Neuronal stem cell (in vitro differentiated cells): ENCODE results near the gene KIAA1958.

Experiments
- DNase-seq: peaks from one replicate; pipeline ENCODE4 v3.0.0-alpha.2; 2013; ENCODE audit warnings: low spot score
- H2AFZ ChIP-seq: one replicate; pipeline ENCODE4 v1.6.1; 2013; ENCODE audit warnings: mild to moderate bottlenecking, low read length, inconsistent platforms
- H2AK5ac ChIP-seq: 2 replicates; pipeline ENCODE4 v1.6.1; 2013; ENCODE audit warnings: low read depth, mild to moderate bottlenecking, inconsistent platforms, low read length, moderate library complexity, mixed read lengths
- H2BK120ac ChIP-seq: 2 replicates; pipeline ENCODE4 v1.6.1; 2013; ENCODE audit warnings: low read depth, mild to moderate bottlenecking, inconsistent platforms, low read length, moderate library complexity, mixed read lengths
- H2BK12ac ChIP-seq: one replicate; pipeline ENCODE4 v1.6.1; 2013; ENCODE audit warnings: low read length, inconsistent platforms
- H2BK15ac ChIP-seq: 2 replicates; pipeline ENCODE4 v1.6.1; 2013; ENCODE audit warnings: mild to moderate bottlenecking, low read length, inconsistent platforms, mixed read lengths
- H2BK5ac ChIP-seq: one replicate; pipeline ENCODE4 v1.6.1; 2013; ENCODE audit warnings: inconsistent platforms, mild to moderate bottlenecking, low read length, moderate library complexity
- H3K14ac ChIP-seq: one replicate; pipeline ENCODE4 v1.6.1; 2013; ENCODE audit warnings: low read length, inconsistent platforms
- H3K18ac ChIP-seq: 2 replicates; pipeline ENCODE4 v1.6.1; 2013; ENCODE audit warnings: low read length, inconsistent platforms
- H3K23ac ChIP-seq: 2 replicates; pipeline ENCODE4 v1.6.1; 2013; ENCODE audit warnings: low read depth, mild to moderate bottlenecking, mixed read lengths, low read length, inconsistent platforms; ENCODE audit not compliant: poor library complexity
- H3K27ac ChIP-seq: replicated peaks from 3 replicates; pipeline ENCODE4 v1.5.1; 2013; ENCODE audit warnings: low read length, inconsistent platforms
- H3K27me3 ChIP-seq, 3 experiments: 2 replicates each; pipeline ENCODE4 v1.6.1; 2013; ENCODE audit warnings: low read length in 3 of 3, mild to moderate bottlenecking in 2 of 3, inconsistent platforms in 1 of 3, low read depth in 1 of 3, mixed read lengths in 1 of 3, moderate library complexity in 1 of 3; ENCODE audit not compliant: control insufficient read depth in 3 of 3, insufficient read depth in 3 of 3
- H3K36me3 ChIP-seq, 2 donors: replicated peaks in 1 of 2; 2 replicates each; pipeline ENCODE4 v1.6.1; 2013; ENCODE audit warnings: low read length in 2 of 2; ENCODE audit not compliant: control insufficient read depth in 2 of 2, insufficient read depth in 2 of 2
- H3K4ac ChIP-seq: 2 replicates; pipeline ENCODE4 v1.6.1; 2013; ENCODE audit warnings: inconsistent platforms, mild to moderate bottlenecking, low read length, moderate library complexity
- H3K4me1 ChIP-seq, 2 donors: 1 replicate in 1 of 2; 2 replicates in 1 of 2; pipeline ENCODE4 v1.6.1; 2013; ENCODE audit warnings: low read length in 2 of 2, low read depth in 1 of 2; ENCODE audit not compliant: control insufficient read depth in 2 of 2, insufficient read depth in 1 of 2
- H3K4me2 ChIP-seq: one replicate; pipeline ENCODE4 v1.6.1; 2013; ENCODE audit warnings: mild to moderate bottlenecking, low read length, inconsistent platforms; ENCODE audit not compliant: insufficient read depth, poor library complexity, severe bottlenecking
- H3K4me3 ChIP-seq, 2 donors: 2 replicates each; pipeline ENCODE4 v1.5.1; 2013; ENCODE audit warnings: low read length in 2 of 2, mild to moderate bottlenecking in 2 of 2, inconsistent platforms in 1 of 2, moderate library complexity in 1 of 2
- H3K79me1 ChIP-seq: one replicate; pipeline ENCODE4 v1.6.1; 2013; ENCODE audit warnings: low read depth, mild to moderate bottlenecking, inconsistent platforms, low read length, moderate library complexity
- H3K9ac ChIP-seq: one replicate; pipeline ENCODE4 v1.6.1; 2013; ENCODE audit warnings: mild to moderate bottlenecking, low read depth, low read length, inconsistent platforms; ENCODE audit not compliant: poor library complexity
- H3K9me3 ChIP-seq, 2 donors: replicated peaks in 1 of 2; 2 replicates each; pipeline versions ENCODE3 to v1.6.1; 2013; ENCODE audit warnings: low read length in 2 of 2, mild to moderate bottlenecking in 2 of 2, inconsistent platforms in 1 of 2, low read depth in 1 of 2, mixed read lengths in 1 of 2, moderate library complexity in 1 of 2; ENCODE audit not compliant: control insufficient read depth in 2 of 2, insufficient read depth in 1 of 2
- H4K8ac ChIP-seq: one replicate; pipeline ENCODE4 v1.6.1; 2013; ENCODE audit warnings: low read depth, mild to moderate bottlenecking, inconsistent platforms, low read length, moderate library complexity
- H4K91ac ChIP-seq: one replicate; pipeline ENCODE4 v1.6.1; 2013; ENCODE audit warnings: low read length, low read depth, mild to moderate bottlenecking, inconsistent platforms; ENCODE audit not compliant: poor library complexity
- WGBS, 2 donors: extraction: QIAGEN DNeasy Blood & Tissue Kit; methylation state at CpG; one replicate each; pipeline ENCODE4 v1.1.7; 2013; ENCODE audit warnings: missing lambda C conversion rate in 2 of 2, mixed read lengths in 1 of 2; ENCODE audit not compliant: insufficient read length in 2 of 2, insufficient replicate concordance in 1 of 2; ENCODE audit errors: extremely low coverage in 2 of 2; 5-methylcytosine and 5-hydroxymethylcytosine counted together

The KIAA1958 gene

DNA sequence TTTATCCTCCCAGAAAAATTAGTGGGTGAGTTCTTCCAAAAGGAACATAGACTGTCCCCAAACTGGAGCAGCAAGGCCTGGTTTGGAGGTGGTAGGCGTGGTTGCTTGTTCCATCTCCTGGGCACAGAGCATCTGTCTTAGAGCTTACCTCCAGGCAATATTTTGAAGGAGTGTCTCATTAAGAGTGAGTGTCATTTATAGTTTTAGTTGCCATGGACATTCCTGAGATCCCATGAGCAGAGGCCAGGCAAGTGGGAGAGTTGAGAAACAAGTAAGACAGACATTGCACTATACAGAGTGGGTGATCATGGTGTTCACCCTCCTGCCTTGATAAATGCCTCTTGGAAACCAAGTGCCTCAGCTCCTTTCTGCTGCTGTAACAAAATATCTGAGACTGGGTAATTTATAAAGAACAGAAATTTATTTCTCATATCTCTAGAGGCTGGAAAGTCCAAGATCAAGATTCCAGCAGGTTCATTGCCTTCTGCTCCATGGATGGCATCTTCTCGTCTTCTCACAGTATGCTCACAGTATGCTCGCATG lies 68.5 kb downstream of the KIAA1958 start:
- no peak overlapping the region for H4K91ac ChIP-seq

DNA sequence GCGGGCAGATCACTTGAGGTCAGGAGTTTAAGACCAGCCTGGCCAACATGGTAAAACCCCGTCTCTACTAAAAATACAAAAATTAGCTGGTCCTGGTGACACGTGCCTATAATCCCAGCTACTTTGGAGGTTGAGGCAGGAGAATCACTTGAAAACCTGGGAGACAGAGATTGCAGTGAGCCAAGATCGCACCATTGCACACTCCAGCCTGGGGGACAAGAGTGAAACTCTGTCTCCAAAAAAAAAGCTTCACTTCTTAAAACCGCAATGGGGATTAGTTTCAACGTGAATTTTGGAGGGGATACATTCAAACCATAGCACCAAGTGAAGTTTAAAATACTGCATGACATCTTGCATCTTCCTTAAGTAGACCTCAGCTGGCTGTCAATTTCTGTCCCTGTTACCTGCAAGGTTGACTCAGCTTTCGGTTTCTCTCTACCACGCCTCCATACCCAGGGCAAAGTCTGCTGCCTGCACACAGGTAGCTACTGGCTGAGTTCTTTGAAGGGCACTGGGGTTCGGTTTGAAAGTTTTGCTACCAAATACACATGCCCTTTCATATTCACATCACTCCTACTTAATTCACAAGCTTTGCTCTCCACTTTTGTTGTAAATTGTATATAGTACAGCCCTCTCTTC lies 69.3 kb downstream of the KIAA1958 start:
- Histone ChIP-seq H2BK15ac (no peak overlapping the region), H3K27ac (no peak overlapping the region)

More for the DNA sequence above, 68.5 kb downstream of the KIAA1958 start:
- H3K4me2 ChIP-seq = no peak overlapping the region
- no peak overlapping the region for H3K4ac ChIP-seq
- no peak overlapping the region for H2AK5ac ChIP-seq
- H2BK12ac ChIP-seq = no peak overlapping the region
- no peak overlapping the region for H3K9ac ChIP-seq
- no peak overlapping the region for H3K14ac ChIP-seq
- no peak overlapping the region for H2BK120ac ChIP-seq
- no peak overlapping the region for H4K8ac ChIP-seq
- H3K18ac ChIP-seq = no peak overlapping the region
- peaks cover 0 to 24% of the 10 kb centered on the region in 2 donors for H3K36me3 ChIP-seq
- H2BK15ac ChIP-seq = no peak overlapping the region
- H3K4me1 ChIP-seq = peaks cover 14 to 17% of the 10 kb centered on the region in 2 donors
- WGBS, 2 donors = no CpG with 5 or more reads among the region's 3 CpGs
- H3K27me3 ChIP-seq = no peaks in the 10 kb centered on the region
- no peak for DNase-seq
- no peak overlapping the region for H3K4me3 ChIP-seq
- H2AFZ ChIP-seq = no peak overlapping the region
- H2BK5ac ChIP-seq = no peak overlapping the region
- H3K79me1 ChIP-seq = no peaks in the 10 kb centered on the region
- no peaks in the 10 kb centered on the region for H3K9me3 ChIP-seq
- H3K23ac ChIP-seq = no peak overlapping the region
- H3K27ac ChIP-seq = no peak overlapping the region

DNA sequence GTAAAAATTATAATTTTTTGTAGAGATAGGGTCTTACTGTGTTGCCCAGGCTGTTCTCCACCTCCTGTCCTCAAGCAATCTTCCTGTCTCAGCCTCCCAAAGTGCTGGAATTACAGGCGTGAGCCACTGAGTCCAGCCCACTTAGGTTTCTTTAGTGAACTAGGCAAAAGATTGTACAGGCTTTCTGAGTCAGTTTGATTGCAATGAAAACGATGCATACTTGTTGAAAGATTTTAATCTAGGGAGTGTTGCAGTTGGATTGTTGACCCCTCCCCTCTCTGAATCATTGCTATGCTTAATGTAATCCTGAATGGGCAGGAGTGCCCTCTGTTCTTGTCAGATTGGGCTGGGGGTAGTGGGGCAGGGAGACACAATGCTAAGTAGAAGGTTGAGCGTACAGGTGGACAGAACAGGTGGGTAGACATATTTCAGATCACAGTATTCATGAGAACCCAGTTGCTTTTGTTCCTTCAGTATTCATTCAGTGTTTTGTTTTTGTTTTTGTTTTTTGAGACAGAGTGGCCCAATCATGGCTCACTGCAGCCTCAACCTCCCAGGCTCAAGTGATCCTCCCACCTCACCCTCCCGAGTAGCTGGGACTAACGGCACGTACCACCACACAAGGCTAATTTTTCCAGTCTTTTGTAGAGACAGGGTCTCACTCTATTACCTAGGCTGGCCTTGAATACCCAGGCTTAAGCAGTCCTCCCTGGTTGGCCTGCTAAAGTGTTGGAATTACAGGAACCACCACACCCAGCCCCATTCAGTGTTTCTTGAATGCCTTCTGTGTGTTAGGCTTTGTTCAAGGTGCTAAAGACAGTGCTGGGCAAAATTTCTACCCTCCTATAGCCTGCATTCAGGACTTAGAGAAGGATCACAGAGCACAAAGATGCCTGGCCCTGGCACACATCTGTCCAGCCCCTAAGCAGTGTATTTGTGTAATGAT lies 70.1 kb downstream of the KIAA1958 start:
- Histone ChIP-seq H3K18ac (no peak overlapping the region), H3K79me1 (no peaks in the 10 kb centered on the region), H2BK120ac (no peak overlapping the region), H3K23ac (no peak overlapping the region), H3K27me3 (no peaks in the 10 kb centered on the region), H3K9ac (no peak overlapping the region), H2BK5ac (no peak overlapping the region), H4K8ac (no peak overlapping the region), H2AK5ac (no peak overlapping the region), H3K4ac (no peak overlapping the region), H3K9me3 (no peaks in the 10 kb centered on the region), H3K36me3 (peaks cover 0 to 26% of the 10 kb centered on the region in 2 donors), H2BK15ac (no peak overlapping the region), H3K14ac (no peak overlapping the region), H4K91ac (no peak overlapping the region), H3K4me3 (no peak overlapping the region), H2AFZ (no peak overlapping the region), H3K27ac (no peak overlapping the region), H3K4me1 (peaks cover 2 to 10% of the 10 kb centered on the region in 2 donors), H2BK12ac (no peak overlapping the region), H3K4me2 (no peak overlapping the region)
- no CpG with 5 or more reads among the region's 6 CpGs for WGBS, 2 donors
- no peak for DNase-seq

More for the DNA sequence above, 69.3 kb downstream of the KIAA1958 start:
- Histone ChIP-seq H4K91ac (no peak overlapping the region), H3K4me1 (peaks cover 9 to 12% of the 10 kb centered on the region in 2 donors), H3K4ac (no peak overlapping the region), H3K9me3 (no peaks in the 10 kb centered on the region), H3K14ac (no peak overlapping the region), H2AK5ac (no peak overlapping the region), H3K4me3 (no peak overlapping the region), H4K8ac (no peak overlapping the region), H2BK5ac (no peak overlapping the region), H3K9ac (no peak overlapping the region), H3K23ac (no peak overlapping the region), H3K18ac (no peak overlapping the region), H3K79me1 (no peaks in the 10 kb centered on the region), H2BK120ac (no peak overlapping the region), H2AFZ (no peak overlapping the region), H2BK12ac (no peak overlapping the region), H3K36me3 (peaks cover 0 to 26% of the 10 kb centered on the region in 2 donors), H3K4me2 (no peak overlapping the region), H3K27me3 (no peaks in the 10 kb centered on the region)
- no CpG with 5 or more reads among the region's 9 CpGs for whole genome bisulfite sequencing, 2 donors
- no peak for DNase-seq

DNA sequence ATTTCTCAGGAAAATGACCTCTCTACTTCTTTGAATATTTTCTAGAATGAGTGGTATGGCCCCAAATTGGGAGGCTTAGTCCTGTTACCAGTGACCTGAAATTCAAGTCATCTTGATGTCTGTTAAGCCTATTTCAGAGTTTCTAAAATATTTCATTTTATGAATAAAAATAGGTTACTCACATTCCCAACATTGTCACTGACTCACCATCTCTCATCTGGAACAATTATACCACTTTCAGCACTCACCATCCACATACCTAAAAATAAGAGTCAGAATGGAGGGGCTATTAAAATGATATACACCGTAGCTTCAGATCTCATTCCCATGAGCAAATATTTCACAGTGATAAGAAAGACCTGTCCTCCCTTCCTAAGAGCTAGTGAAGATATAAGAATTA lies 71.8 kb downstream of the KIAA1958 start:
- H2AK5ac ChIP-seq = no peak overlapping the region
- H3K27me3 ChIP-seq = no peaks in the 10 kb centered on the region
- H4K91ac ChIP-seq = no peak overlapping the region
- H3K9me3 ChIP-seq = peaks cover 0 to 2% of the 10 kb centered on the region in 2 donors
- peaks cover 0 to 26% of the 10 kb centered on the region in 2 donors for H3K36me3 ChIP-seq
- H3K79me1 ChIP-seq = no peaks in the 10 kb centered on the region
- H4K8ac ChIP-seq = no peak overlapping the region
- no peak overlapping the region for H3K9ac ChIP-seq
- H2BK12ac ChIP-seq = no peak overlapping the region
- H3K14ac ChIP-seq = no peak overlapping the region
- no peak overlapping the region for H3K4ac ChIP-seq
- H3K4me2 ChIP-seq = no peak overlapping the region
- H3K18ac ChIP-seq = no peak overlapping the region
- no CpG with 5 or more reads among the region's 1 CpG for WGBS, 2 donors
- DNase-seq = no peak
- no peak overlapping the region for H2BK15ac ChIP-seq
- H2AFZ ChIP-seq = no peak overlapping the region
- no peak overlapping the region for H3K23ac ChIP-seq
- H2BK5ac ChIP-seq = no peak overlapping the region
- no peak overlapping the region for H3K4me3 ChIP-seq
- no peak overlapping the region for H3K27ac ChIP-seq
- H2BK120ac ChIP-seq = no peak overlapping the region
- H3K4me1 ChIP-seq = peaks cover 0 to 5% of the 10 kb centered on the region in 2 donors
